Measurements from ENCODE around the gene PDXK.
A peak's percentile ranks its signal among the peaks of the same experiment; 100 is the strongest.
"Not testable (repeated sequence)": the region's sequence is repeated elsewhere in the genome, so short reads cannot be mapped to it uniquely, and the experiment has no call there.

PDXK gene

GRCh38 chr21:43690346-43690745 lies 28.6 kb upstream of the PDXK start:
- Mint-ChIP-seq H3K27me3 (ENCODE audit: low read depth) (no peaks in the 10 kb centered on the region), H3K36me3 (ENCODE audit: low read depth) (peaks cover 47% of the 10 kb centered on the region), H3K9me3 (no peaks in the 10 kb centered on the region), H3K27ac (no peak overlapping the region), H3K4me3 (no peak overlapping the region), H3K4me1 (ENCODE audit: low read depth) (peaks cover under 1% of the 10 kb centered on the region)
- DNase-seq (ENCODE audit: low spot score), result no peak

GRCh38 chr21:43691086-43691795 lies 27.7 kb upstream of the PDXK start:
- Mint-ChIP-seq H3K9me3 (no peaks in the 10 kb centered on the region), H3K4me3 (no peak overlapping the region), H3K27me3 (ENCODE audit: low read depth) (no peaks in the 10 kb centered on the region), H3K4me1 (ENCODE audit: low read depth) (peaks cover 1% of the 10 kb centered on the region), H3K36me3 (ENCODE audit: low read depth) (peaks cover 48% of the 10 kb centered on the region), H3K27ac (no peak overlapping the region)
- DNase-seq (ENCODE audit: low spot score), result no peak

GRCh38 chr21:43691801-43692200 lies 27.1 kb upstream of the PDXK start:
- no peaks in the 10 kb centered on the region for H3K9me3 Mint-ChIP-seq
- DNase-seq (ENCODE audit: low spot score), result no peak
- H3K27me3 Mint-ChIP-seq (ENCODE audit: low read depth), result no peaks in the 10 kb centered on the region
- no peak overlapping the region for H3K27ac Mint-ChIP-seq
- H3K36me3 Mint-ChIP-seq (ENCODE audit: low read depth), result peaks cover 46% of the 10 kb centered on the region
- H3K4me1 Mint-ChIP-seq (ENCODE audit: low read depth), result peaks cover 1% of the 10 kb centered on the region
- no peak overlapping the region for H3K4me3 Mint-ChIP-seq

- peaks cover 46% of the 10 kb centered on the region for H3K36me3 Mint-ChIP-seq (ENCODE audit: low read depth)
- H3K9me3 Mint-ChIP-seq, result no peaks in the 10 kb centered on the region
Observed at GRCh38 chr21:43692949-43693348, 26.0 kb upstream of the PDXK start.

GRCh38 chr21:43693981-43694380 lies 24.9 kb upstream of the PDXK start:
- H3K4me3 Mint-ChIP-seq, result no peak overlapping the region
- H3K4me1 Mint-ChIP-seq (ENCODE audit: low read depth), result peaks cover 5% of the 10 kb centered on the region
- peaks cover 43% of the 10 kb centered on the region for H3K36me3 Mint-ChIP-seq (ENCODE audit: low read depth)
- no peak for DNase-seq (ENCODE audit: low spot score)
- H3K9me3 Mint-ChIP-seq, result no peaks in the 10 kb centered on the region
- H3K27ac Mint-ChIP-seq, result no peak overlapping the region
- H3K27me3 Mint-ChIP-seq (ENCODE audit: low read depth), result no peaks in the 10 kb centered on the region

More at GRCh38 chr21:43692949-43693348, 26.0 kb upstream of the PDXK start:
- Mint-ChIP-seq H3K4me1 (ENCODE audit: low read depth) (peaks cover 5% of the 10 kb centered on the region), H3K4me3 (no peak overlapping the region), H3K27ac (no peak overlapping the region), H3K27me3 (ENCODE audit: low read depth) (no peaks in the 10 kb centered on the region)
- DNase-seq (ENCODE audit: low spot score), result no peak

GRCh38 chr21:43694437-43695079 lies 24.4 kb upstream of the PDXK start:
- H3K27me3 Mint-ChIP-seq (ENCODE audit: low read depth), result no peaks in the 10 kb centered on the region

GRCh38 chr21:43696214-43696613 lies 22.7 kb upstream of the PDXK start:
- Mint-ChIP-seq H3K4me1 (ENCODE audit: low read depth) (peaks cover 5% of the 10 kb centered on the region), H3K27me3 (ENCODE audit: low read depth) (no peaks in the 10 kb centered on the region), H3K9me3 (no peaks in the 10 kb centered on the region), H3K27ac (no peak overlapping the region), H3K4me3 (no peak overlapping the region), H3K36me3 (ENCODE audit: low read depth) (peaks cover 31% of the 10 kb centered on the region)
- DNase-seq (ENCODE audit: low spot score), result no peak

More at GRCh38 chr21:43694437-43695079, 24.4 kb upstream of the PDXK start:
- Mint-ChIP-seq H3K9me3 (no peaks in the 10 kb centered on the region), H3K36me3 (ENCODE audit: low read depth) (peaks cover 43% of the 10 kb centered on the region), H3K4me1 (ENCODE audit: low read depth) (peaks cover 5% of the 10 kb centered on the region), H3K4me3 (no peak overlapping the region), H3K27ac (no peak overlapping the region)
- no peak for DNase-seq (ENCODE audit: low spot score)

GRCh38 chr21:43697758-43698643 lies 20.9 kb upstream of the PDXK start:
- no peaks in the 10 kb centered on the region for H3K27me3 Mint-ChIP-seq (ENCODE audit: low read depth)
- no peak overlapping the region for H3K4me3 Mint-ChIP-seq
- peak overlapping the region; percentile 63 for H3K27ac Mint-ChIP-seq
- DNase-seq (ENCODE audit: low spot score), result no peak
- H3K4me1 Mint-ChIP-seq (ENCODE audit: low read depth), result peaks cover 11% of the 10 kb centered on the region
- H3K36me3 Mint-ChIP-seq (ENCODE audit: low read depth), result peaks cover 27% of the 10 kb centered on the region
- no peaks in the 10 kb centered on the region for H3K9me3 Mint-ChIP-seq

GRCh38 chr21:43699492-43699777 lies 19.5 kb upstream of the PDXK start:
- H3K27ac Mint-ChIP-seq; H3K4me3 Mint-ChIP-seq; H3K9me3 Mint-ChIP-seq; H3K27me3 Mint-ChIP-seq (ENCODE audit: low read depth); DNase-seq (ENCODE audit: low spot score): not testable (repeated sequence)
- Mint-ChIP-seq H3K4me1 (ENCODE audit: low read depth) (peaks cover 13% of the 10 kb centered on the region), H3K36me3 (ENCODE audit: low read depth) (peaks cover 21% of the 10 kb centered on the region)

- no peaks in the 10 kb centered on the region for H3K9me3 Mint-ChIP-seq
- no peaks in the 10 kb centered on the region for H3K27me3 Mint-ChIP-seq (ENCODE audit: low read depth)
- H3K4me3 Mint-ChIP-seq, result no peak overlapping the region
- peaks cover 13% of the 10 kb centered on the region for H3K4me1 Mint-ChIP-seq (ENCODE audit: low read depth)
- no peak for DNase-seq (ENCODE audit: low spot score)
- peaks cover 21% of the 10 kb centered on the region for H3K36me3 Mint-ChIP-seq (ENCODE audit: low read depth)
- no peak overlapping the region for H3K27ac Mint-ChIP-seq
Observed at GRCh38 chr21:43699933-43700599, 18.9 kb upstream of the PDXK start.

- Mint-ChIP-seq H3K27ac (no peak overlapping the region), H3K27me3 (ENCODE audit: low read depth) (no peaks in the 10 kb centered on the region), H3K36me3 (ENCODE audit: low read depth) (peaks cover 7% of the 10 kb centered on the region), H3K4me1 (ENCODE audit: low read depth) (peaks cover 12% of the 10 kb centered on the region), H3K4me3 (no peak overlapping the region), H3K9me3 (no peaks in the 10 kb centered on the region)
- no peak for DNase-seq (ENCODE audit: low spot score)
Observed at GRCh38 chr21:43701936-43702784, 16.8 kb upstream of the PDXK start.

- peak overlapping the region; percentile 70 for H3K4me3 Mint-ChIP-seq
- peaks cover 4% of the 10 kb centered on the region for H3K36me3 Mint-ChIP-seq (ENCODE audit: low read depth)
- H3K27me3 Mint-ChIP-seq (ENCODE audit: low read depth), result no peaks in the 10 kb centered on the region
- no peak for DNase-seq (ENCODE audit: low spot score)
- H3K4me1 Mint-ChIP-seq (ENCODE audit: low read depth), result peaks cover 9% of the 10 kb centered on the region
- no peaks in the 10 kb centered on the region for H3K9me3 Mint-ChIP-seq
- peak overlapping the region; percentile 69 for H3K27ac Mint-ChIP-seq
Observed at GRCh38 chr21:43702785-43703034, 16.2 kb upstream of the PDXK start.

All from T-helper 2 cell treated with Interferon-gamma antibody and Interleukin-4, amounts not matched to agents 5 μg/mL and 100 μg/mL, for 36 hours (primary cell).